AG09309 (cell line): ENCODE results near the gene IL37.

ENCODE experiments used
- DNase-seq: peaks from one replicate; pipeline ENCODE4 v3.0.0-alpha.2; 2010; ENCODE audit warnings: low read depth
- H3K4me3 ChIP-seq: 2 replicates; pipeline ENCODE4 v1.5.1; 2011; ENCODE audit warnings: mild to moderate bottlenecking, low read depth, low read length, moderate library complexity; ENCODE audit not compliant: control insufficient read depth
- TF ChIP-seq, protein P1 (sequence below): IDR thresholded peaks from 2 replicates; pipeline ENCODE4 v1.5.1; 2011; ENCODE audit warnings: mild to moderate bottlenecking, low read depth, low read length, inconsistent platforms; ENCODE audit not compliant: insufficient read depth, control insufficient read depth; ENCODE audit errors: missing control alignments

IL37 gene

GRCh38 chr2:112880696-112881095 lies 30.3 kb upstream of the IL37 start:
- H3K4me3 ChIP-seq = no peak overlapping the region
- TF ChIP-seq, protein P1, sequence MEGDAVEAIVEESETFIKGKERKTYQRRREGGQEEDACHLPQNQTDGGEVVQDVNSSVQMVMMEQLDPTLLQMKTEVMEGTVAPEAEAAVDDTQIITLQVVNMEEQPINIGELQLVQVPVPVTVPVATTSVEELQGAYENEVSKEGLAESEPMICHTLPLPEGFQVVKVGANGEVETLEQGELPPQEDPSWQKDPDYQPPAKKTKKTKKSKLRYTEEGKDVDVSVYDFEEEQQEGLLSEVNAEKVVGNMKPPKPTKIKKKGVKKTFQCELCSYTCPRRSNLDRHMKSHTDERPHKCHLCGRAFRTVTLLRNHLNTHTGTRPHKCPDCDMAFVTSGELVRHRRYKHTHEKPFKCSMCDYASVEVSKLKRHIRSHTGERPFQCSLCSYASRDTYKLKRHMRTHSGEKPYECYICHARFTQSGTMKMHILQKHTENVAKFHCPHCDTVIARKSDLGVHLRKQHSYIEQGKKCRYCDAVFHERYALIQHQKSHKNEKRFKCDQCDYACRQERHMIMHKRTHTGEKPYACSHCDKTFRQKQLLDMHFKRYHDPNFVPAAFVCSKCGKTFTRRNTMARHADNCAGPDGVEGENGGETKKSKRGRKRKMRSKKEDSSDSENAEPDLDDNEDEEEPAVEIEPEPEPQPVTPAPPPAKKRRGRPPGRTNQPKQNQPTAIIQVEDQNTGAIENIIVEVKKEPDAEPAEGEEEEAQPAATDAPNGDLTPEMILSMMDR = no peak
- DNase-seq = no peak

GRCh38 chr2:112881217-112881985 lies 29.6 kb upstream of the IL37 start:
- TF ChIP-seq, protein P1 = no peak
- peak; percentile 69 for DNase-seq

GRCh38 chr2:112883669-112884068 lies 27.3 kb upstream of the IL37 start:
- DNase-seq = no peak
- H3K4me3 ChIP-seq = no peak overlapping the region
- TF ChIP-seq, protein P1 = no peak

More at GRCh38 chr2:112881217-112881985, 29.6 kb upstream of the IL37 start:
- H3K4me3 ChIP-seq = no peak overlapping the region

- TF ChIP-seq, protein P1 = peak; percentile 68
- DNase-seq = no peak
- no peak overlapping the region for H3K4me3 ChIP-seq
Observed at GRCh38 chr2:112884869-112885505, 26.0 kb upstream of the IL37 start.

- TF ChIP-seq, protein P1 = no peak
- H3K4me3 ChIP-seq = no peak overlapping the region
- no peak for DNase-seq
Observed at GRCh38 chr2:112885506-112885902, 25.5 kb upstream of the IL37 start.

DNA sequence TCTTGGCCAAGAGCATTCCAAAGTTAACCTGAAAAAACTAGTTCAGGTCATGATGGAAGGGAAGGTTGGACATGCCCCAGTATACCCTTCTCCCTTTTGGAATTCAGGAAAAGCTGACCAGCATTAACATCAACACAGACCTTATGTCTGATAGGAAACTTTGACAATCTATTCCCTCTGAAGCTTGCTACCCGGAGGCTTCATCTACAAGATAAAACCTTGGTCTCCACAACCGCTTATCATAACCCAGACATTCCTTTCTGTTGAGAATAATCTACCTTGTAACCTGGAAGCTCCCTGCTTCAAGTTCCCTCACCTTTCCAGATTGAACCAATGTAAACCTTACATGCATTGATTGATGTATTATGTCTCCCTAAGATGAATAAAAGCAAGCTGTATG lies 24.7 kb upstream of the IL37 start:
- TF ChIP-seq, protein P1 = no peak
- H3K4me3 ChIP-seq = no peak overlapping the region
- DNase-seq = no peak
